HCT116 (cell line): ENCODE data around the gene OLFML3. TPM values are rescaled to one million over a fixed set of nuclear protein-coding genes. Genes with fewer than 3 reads are reported as not detected.

Source experiments
- ATAC-seq: fragments of 200-7000 bp; cut with Tn5 transposase; 2 replicates; pipeline ENCODE4 v1.9.1; 2020; ENCODE audit warnings: mild to moderate bottlenecking, moderate library complexity
- BruUV-seq: library from RNA; stranded (reverse); fragments of 400-500 nt; replicated peaks from 2 replicates; lab custom pipeline; 2021; lab: Mats Ljungman, UMichigan
- CTCF ChIA-PET: fragments of 300-600 bp; sonication (Branson Sonifier 250); formaldehyde crosslinking; loops from one replicate; lab custom pipeline; 2021; ENCODE audit warnings: antibody characterized with exemption; lab: Charles Lee
- POLR2A ChIA-PET: fragments of 300-600, 350-600 bp; sonication (Branson Sonifier 250); formaldehyde crosslinking; loops from one replicate; lab custom pipeline; 2021; ENCODE audit warnings: antibody characterized with exemption; lab: Charles Lee
- RAD21 ChIA-PET, 2 experiments: fragments of 300-600 bp; sonication (Branson Sonifier 250); formaldehyde crosslinking; loops; one replicate each; lab custom pipeline; 2023; ENCODE audit warnings: low total read pairs in 2 of 2; ENCODE audit not compliant: uncharacterized antibody in 2 of 2, unreplicated experiment in 2 of 2, low non-redundant PET in 1 of 2; lab: Charles Lee
- DNase-seq: peaks from one replicate; pipeline ENCODE4 v3.0.0-alpha.2; 2010; ENCODE audit warnings: low read depth, low spot score
- H2AFZ ChIP-seq: fragments of 200-600 bp; shearing (Covaris generic), sonication (generic); 2 replicates; pipeline ENCODE4 v1.6.1; 2017; ENCODE audit warnings: low read depth, mixed run types, mixed read lengths, antibody characterized with exemption, low read length; ENCODE audit not compliant: poor library complexity, severe bottlenecking
- H3K27ac ChIP-seq: 2 replicates; pipeline ENCODE4 v1.5.1; 2012; ENCODE audit warnings: low read depth, low read length
- H3K27me3 ChIP-seq: fragments of 200-600 bp; sonication (generic); 2 replicates; pipeline ENCODE4 v1.6.1; 2016; ENCODE audit warnings: mixed run types, low read length, mixed read lengths; ENCODE audit not compliant: insufficient read depth
- H3K36me3 ChIP-seq, 2 experiments: fragments of 200-500 bp in 1 of 2; fragments of 200-600 bp in 1 of 2; sonication (Bioruptor generic) in 1 of 2; sonication (generic) in 1 of 2; 2 replicates each; pipeline versions ENCODE4 v1.5.1 to v1.6.1; 2014 to 2016; ENCODE audit warnings: low read length in 2 of 2, inconsistent platforms in 1 of 2, mixed read lengths in 1 of 2, mixed run types in 1 of 2; ENCODE audit not compliant: insufficient read depth in 2 of 2, control insufficient read depth in 1 of 2
- H3K4me1 ChIP-seq, 2 experiments: fragments of 200-600 bp in 1 of 2; sonication (generic) in 1 of 2; 2 replicates each; pipeline versions ENCODE4 v1.5.1 to v1.6.1; 2012 to 2017; ENCODE audit warnings: low read length in 2 of 2, inconsistent platforms in 1 of 2, mild to moderate bottlenecking in 1 of 2, mixed read lengths in 1 of 2, mixed run types in 1 of 2, moderate library complexity in 1 of 2; ENCODE audit not compliant: insufficient read depth in 2 of 2, control insufficient read depth in 1 of 2
- H3K4me2 ChIP-seq: fragments of 200-600 bp; sonication (generic); 2 replicates; pipeline ENCODE4 v1.6.1; 2017; ENCODE audit warnings: mixed run types, low read length, mixed read lengths
- H3K4me3 ChIP-seq, 2 experiments: fragments of 200-600 bp in 1 of 2; sonication (generic) in 1 of 2; replicated peaks in 1 of 2; 2 replicates each; pipeline ENCODE4 v1.5.1; 2011 to 2016; ENCODE audit warnings: low read length in 2 of 2, control low read depth in 1 of 2, low read depth in 1 of 2, mild to moderate bottlenecking in 1 of 2, mixed read lengths in 1 of 2, mixed run types in 1 of 2
- H3K79me2 ChIP-seq: fragments of 200-600 bp; sonication (generic); 2 replicates; pipeline ENCODE4 v1.6.1; 2017; ENCODE audit warnings: mild to moderate bottlenecking, mixed run types, low read length, moderate library complexity, mixed read lengths; ENCODE audit not compliant: insufficient read depth
- H3K9ac ChIP-seq: fragments of 200-600 bp; sonication (generic); 2 replicates; pipeline ENCODE4 v1.6.1; 2016; ENCODE audit warnings: low read length, mixed read lengths
- H3K9me2 ChIP-seq: fragments of 200-600 bp; sonication (generic), shearing (Covaris generic); 2 replicates; pipeline ENCODE4 v1.6.1; 2017; ENCODE audit warnings: mixed run types, mild to moderate bottlenecking, moderate library complexity; ENCODE audit not compliant: insufficient read depth
- H3K9me3 ChIP-seq, 2 experiments: fragments of 200-500 bp in 1 of 2; fragments of 200-600 bp in 1 of 2; sonication (Bioruptor generic) in 1 of 2; sonication (generic) in 1 of 2; 2 replicates each; pipeline ENCODE4 v1.6.1; 2014 to 2017; ENCODE audit warnings: low read length in 2 of 2, mixed read lengths in 2 of 2, inconsistent platforms in 1 of 2, low read depth in 1 of 2, mild to moderate bottlenecking in 1 of 2, mixed run types in 1 of 2, moderate library complexity in 1 of 2; ENCODE audit not compliant: control insufficient read depth in 1 of 2, insufficient read depth in 1 of 2
- H4K20me1 ChIP-seq: fragments of 200-600 bp; sonication (generic), shearing (Covaris generic); 2 replicates; pipeline ENCODE4 v1.6.1; 2017; ENCODE audit warnings: mixed run types, mild to moderate bottlenecking, moderate library complexity; ENCODE audit not compliant: insufficient read depth
- CTCF ChIP-seq, 3 experiments: fragments of 200-600 bp in 1 of 3; sonication (generic) in 1 of 3; IDR thresholded peaks in 2 of 3; conservative IDR thresholded peaks in 1 of 3; 2 replicates each; pipeline ENCODE4 v1.5.1; 2012 to 2017; ENCODE audit warnings: low read depth in 2 of 3, low read length in 2 of 3, antibody characterized with exemption in 1 of 3, borderline replicate concordance in 1 of 3, control low read depth in 1 of 3, mild to moderate bottlenecking in 1 of 3, mixed read lengths in 1 of 3, mixed run types in 1 of 3, moderate library complexity in 1 of 3; ENCODE audit not compliant: insufficient read depth in 1 of 3
- EGR1 ChIP-seq: IDR thresholded peaks from 2 replicates; pipeline ENCODE4 v1.6.1; 2012; ENCODE audit warnings: low read depth
- EZH2 ChIP-seq: fragments of 200-600 bp; sonication (generic); IDR thresholded peaks from 2 replicates; pipeline ENCODE4 v1.6.1; 2017; ENCODE audit warnings: antibody characterized with exemption, mixed run types
- POLR2AphosphoS5 ChIP-seq: IDR thresholded peaks from 2 replicates; pipeline ENCODE4 v1.6.1; 2011; ENCODE audit warnings: mild to moderate bottlenecking, low read depth, low read length, moderate library complexity
- SIN3A ChIP-seq: IDR thresholded peaks from 2 replicates; pipeline ENCODE4 v1.6.1; 2012; ENCODE audit warnings: low read depth
- YY1 ChIP-seq: IDR thresholded peaks from 2 replicates; pipeline ENCODE4 v1.6.1; 2011; ENCODE audit warnings: low read length, low read depth, moderate library complexity, mild to moderate bottlenecking; ENCODE audit not compliant: insufficient replicate concordance; ENCODE audit errors: extremely low read depth
- intact Hi-C: fragments of 100-400 bp; cut with micrococcal nuclease; formaldehyde crosslinking; loops from 2 replicates; pipeline ENCODE4 v1.10.0; 2022
- total RNA-seq: library from RNA; stranded (reverse); gene quantifications from one replicate; pipeline ENCODE4 v1.2.1, GENCODE V29; 2021; ENCODE audit not compliant: unreplicated experiment

OLFML3 gene
- total RNA-seq, 1 experiment from 2014 or later: 0.25 TPM

GRCh38 chr1:113995382-113995781 is 16.1 kb downstream of the OLFML3 start (continued):
- TF ChIP-seq SIN3A: no peak
- TF ChIP-seq, all 23 proteins: peak for 0

DNA sequence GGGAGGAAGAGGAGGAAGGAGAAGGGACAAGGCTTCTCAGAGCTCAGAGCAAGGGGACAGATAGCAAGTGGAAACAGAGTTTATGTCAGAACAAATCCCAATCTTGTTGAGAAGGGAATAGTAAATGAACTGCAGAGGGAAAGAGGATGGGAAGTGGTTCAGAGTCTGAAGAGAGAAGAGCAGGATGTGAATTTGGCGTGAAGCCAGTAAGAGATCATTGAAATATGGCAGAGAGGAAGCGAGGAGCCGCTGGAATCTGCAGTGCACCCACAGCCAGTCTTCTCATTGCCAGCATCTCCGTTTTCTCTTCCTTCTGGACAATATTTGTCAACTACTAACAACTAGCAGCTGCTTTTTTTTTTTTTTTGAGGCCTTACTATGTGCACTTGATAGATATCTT is 19.1 kb downstream of the OLFML3 start:
- Histone ChIP-seq H3K9me3 (peaks cover 0 to 4% of the 10 kb centered on the region in 2 experiments; a peak in 1 of 4 replicates), H3K4me1 (no peaks in the 10 kb centered on the region), H3K4me3 (no peak overlapping the region), H3K36me3 (no peaks in the 10 kb centered on the region; a peak in 1 of 4 replicates), H4K20me1 (no peaks in the 10 kb centered on the region), H3K9me2 (no peaks in the 10 kb centered on the region), H3K79me2 (no peaks in the 10 kb centered on the region), H3K4me2 (no peak overlapping the region), H3K9ac (no peak overlapping the region), H3K27me3 (no peaks in the 10 kb centered on the region), H2AFZ (no peak overlapping the region), H3K27ac (no peak overlapping the region)
- BruUV-seq: no TSS peak
- DNase-seq (no peak), ATAC-seq (no peak)
- TF ChIP-seq POLR2AphosphoS5 (no peak), YY1 (no peak), EGR1 (no peak), CTCF (IDR thresholded peaks at IDR 0.05 in 2 of 3, conservative IDR thresholded peaks at IDR 0.05 in 1 of 3; ENCODE audit: borderline replicate concordance in 1 of 3, insufficient read depth in 1 of 3, low read depth in 2 of 3, low read length in 2 of 3) (no peak), EZH2 (no peak)
- intact Hi-C loops: no loop called here
- CTCF ChIA-PET: no interaction called here
- POLR2A ChIA-PET: no interaction called here
- RAD21 ChIA-PET: no interaction called here
